ENCODE data around the gene LRRC8E. TPM values are rescaled to one million over a fixed set of nuclear protein-coding genes. Genes with fewer than 3 reads are reported as not detected.

LRRC8E gene
- total RNA-seq, 1 experiment from 2014 or later: 30.8 TPM

GRCh38 chr19:7920519-7921301, 32.4 kb downstream of the LRRC8E start:
- peak; percentile 90 for DNase-seq (ENCODE audit: low spot score)

GRCh38 chr19:7921302-7921966, 33.1 kb downstream of the LRRC8E start:
- DNase-seq (ENCODE audit: low spot score): no peak

DNA sequence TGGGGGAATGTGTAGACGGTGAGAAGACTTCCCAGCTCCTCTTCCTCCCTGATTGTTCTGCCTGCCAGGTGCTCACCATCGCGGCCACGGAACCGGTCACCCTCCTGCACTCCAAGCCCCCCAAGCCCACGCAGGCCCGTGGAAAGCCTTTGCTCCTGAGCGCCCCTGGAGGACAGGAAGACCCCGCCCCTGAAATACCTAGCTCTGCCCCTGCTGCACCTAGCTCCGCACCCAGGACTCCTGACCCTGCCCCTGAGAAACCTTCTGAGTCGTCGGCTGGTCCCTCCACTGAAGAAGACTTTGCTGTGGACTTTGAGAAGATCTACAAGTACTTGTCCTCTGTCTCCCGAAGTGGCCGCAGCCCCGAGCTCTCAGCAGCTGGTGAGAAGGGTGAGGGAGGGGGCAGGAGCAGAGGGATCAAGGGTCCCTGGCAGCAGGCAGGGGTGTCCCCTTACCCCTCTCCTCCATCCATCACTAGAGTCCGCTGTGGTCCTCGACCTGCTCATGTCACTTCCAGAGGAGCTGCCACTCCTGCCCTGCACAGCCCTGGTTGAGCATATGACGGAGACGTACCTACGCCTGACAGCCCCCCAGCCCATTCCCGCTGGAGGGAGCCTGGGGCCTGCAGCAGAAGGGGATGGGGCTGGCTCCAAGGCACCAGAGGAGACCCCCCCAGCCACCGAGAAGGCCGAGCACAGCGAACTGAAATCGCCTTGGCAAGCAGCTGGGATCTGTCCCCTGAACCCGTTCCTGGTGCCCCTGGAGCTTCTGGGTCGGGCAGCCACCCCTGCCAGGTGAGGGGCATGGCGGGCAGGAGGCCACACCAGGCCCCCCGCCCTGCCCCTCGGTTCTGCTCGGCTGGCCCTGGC, 33.9 kb downstream of the LRRC8E start:
- DNase-seq (ENCODE audit: low spot score): no peak

DNA sequence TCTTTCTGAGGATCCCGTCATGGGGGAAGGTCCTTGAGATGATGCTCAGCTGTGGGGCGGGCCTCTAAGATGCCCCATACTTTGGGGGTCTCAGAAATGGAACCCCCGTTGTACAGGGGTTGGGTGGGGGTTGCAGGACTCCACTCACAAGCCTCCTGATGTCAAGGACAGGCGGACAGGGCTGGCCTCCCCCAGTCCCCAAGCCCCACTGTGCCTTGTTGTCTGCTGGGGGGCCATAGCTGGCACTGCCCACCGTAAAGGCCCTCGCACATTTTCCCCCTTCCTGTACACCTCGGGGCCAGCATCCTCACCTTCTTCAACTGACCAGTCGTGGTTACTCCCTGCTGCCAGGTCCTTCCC, 34.5 kb downstream of the LRRC8E start:
- DNase-seq (ENCODE audit: low spot score): no peak

DNA sequence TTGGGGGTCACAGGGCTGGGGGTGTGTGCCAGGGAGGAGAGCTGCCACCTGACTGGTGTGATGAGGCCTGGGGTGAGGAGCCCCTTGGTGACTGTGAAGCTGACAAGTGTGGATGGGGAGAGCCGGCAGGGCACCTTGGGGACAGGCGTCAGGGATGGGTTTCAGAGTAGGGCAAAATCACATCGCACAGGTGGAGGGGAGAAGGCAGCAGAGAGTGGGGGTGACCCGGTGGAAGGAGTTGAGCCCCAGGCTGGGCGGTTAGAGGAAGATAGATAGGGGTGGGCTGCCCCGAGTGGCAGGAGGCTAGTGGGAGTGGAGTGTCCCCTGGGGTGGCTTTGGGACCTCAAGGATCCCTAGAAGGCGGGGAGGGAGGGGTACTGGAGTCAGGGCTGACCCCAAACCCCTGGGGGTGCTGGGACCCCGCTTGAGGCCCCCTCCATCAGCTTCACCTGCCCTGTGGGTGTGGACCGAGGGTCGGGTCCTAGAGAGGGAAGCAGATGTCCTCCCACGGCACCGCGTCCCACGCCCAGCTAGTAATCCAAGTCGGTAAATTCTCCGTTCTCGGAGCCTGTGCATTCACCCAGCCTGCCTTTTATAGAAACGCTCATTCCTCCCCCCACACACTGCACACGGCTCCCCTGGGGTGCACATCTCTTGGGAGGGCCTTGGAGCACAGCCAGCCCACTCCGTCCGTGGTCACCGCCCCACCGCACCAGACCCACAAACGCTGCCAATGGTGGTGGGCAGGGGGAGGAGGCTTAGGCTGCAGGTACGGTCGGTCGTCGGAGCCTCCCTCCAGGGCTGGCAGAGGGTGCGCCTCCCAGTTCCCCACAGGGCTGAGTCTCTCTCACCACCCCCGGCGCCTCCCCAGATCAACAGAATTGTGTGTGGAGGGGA, 35.2 kb downstream of the LRRC8E start:
- DNase-seq (ENCODE audit: low spot score): no peak

DNA sequence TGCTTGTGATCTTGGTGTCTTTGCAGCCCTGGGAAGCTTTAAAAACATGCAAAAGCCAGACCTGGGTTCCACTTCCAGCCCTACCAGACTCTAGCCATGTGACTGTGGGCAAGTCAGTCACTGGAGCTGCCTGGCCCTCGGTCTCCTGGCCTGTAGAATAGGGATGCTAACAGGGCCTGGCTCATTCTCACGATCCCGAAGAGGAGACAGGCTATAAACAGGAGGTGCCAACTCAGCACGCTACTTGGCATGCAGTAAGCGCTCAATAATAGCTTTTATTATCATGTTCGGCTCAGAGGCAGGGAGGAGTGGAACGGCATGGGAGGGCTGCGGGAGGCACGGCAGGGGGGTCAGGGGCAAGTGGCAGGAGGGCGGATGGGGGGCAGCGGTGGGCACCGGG, 35.9 kb downstream of the LRRC8E start:
- no peak for DNase-seq (ENCODE audit: low spot score)

GRCh38 chr19:7924651-7925170, 36.4 kb downstream of the LRRC8E start:
- no peak for DNase-seq (ENCODE audit: low spot score)

- peak; percentile 76 for DNase-seq (ENCODE audit: low spot score)
Measured at GRCh38 chr19:7925171-7925851, 37.0 kb downstream of the LRRC8E start.

GRCh38 chr19:7926021-7926726, 37.9 kb downstream of the LRRC8E start, which contains the start of gene CTXN1:
CTXN1 (minus strand) TSS chr19:7926135; CDS start chr19:7925538, 597 bp downstream.
- no peak for DNase-seq (ENCODE audit: low spot score)

DNA sequence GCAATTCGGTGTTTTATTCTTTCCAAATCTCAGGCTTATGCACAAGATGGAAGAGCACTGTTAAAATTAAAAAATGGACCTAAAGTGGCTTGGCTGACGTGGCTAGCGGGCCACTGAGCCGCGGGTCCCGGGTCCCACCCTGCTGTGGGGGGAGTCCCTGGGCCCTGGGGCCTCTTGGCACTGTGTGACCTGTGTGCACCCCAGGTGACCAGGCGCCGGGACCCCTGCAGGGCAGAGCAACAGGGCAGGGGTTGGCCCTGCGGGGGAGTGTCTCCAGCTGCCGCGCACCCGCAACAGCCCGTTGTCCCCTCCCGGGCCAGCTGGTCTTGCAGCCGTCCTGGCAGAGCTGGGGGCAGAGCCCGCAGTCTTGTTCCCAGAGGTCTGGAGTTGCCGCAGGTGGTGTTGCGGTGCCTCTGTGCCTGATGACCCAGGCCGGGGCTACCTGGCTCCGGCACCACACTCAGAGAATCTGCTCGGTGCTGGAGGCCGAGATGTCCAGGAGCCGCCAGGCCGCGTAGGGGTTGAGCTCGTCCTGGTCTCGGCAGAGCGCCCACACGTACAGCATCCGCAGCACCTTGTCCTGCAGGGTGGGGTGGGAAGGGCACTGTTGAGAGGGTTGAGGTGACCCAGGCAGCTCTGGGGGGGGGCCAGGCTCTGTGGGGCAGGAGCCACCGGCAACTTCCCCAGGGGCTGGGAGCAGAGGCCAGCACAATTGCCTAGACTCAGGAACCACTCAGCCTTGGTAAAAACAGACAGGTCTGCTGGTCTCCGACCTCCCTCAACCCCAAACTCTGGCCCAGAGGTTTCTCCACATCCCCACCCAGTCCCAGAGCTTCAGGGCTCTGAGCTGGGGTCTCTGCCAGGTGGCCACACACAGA, 38.7 kb downstream of the LRRC8E start:
- DNase-seq (ENCODE audit: low spot score): no peak

GRCh38 chr19:7927605-7928333, 39.5 kb downstream of the LRRC8E start:
- no peak for DNase-seq (ENCODE audit: low spot score)

DNA sequence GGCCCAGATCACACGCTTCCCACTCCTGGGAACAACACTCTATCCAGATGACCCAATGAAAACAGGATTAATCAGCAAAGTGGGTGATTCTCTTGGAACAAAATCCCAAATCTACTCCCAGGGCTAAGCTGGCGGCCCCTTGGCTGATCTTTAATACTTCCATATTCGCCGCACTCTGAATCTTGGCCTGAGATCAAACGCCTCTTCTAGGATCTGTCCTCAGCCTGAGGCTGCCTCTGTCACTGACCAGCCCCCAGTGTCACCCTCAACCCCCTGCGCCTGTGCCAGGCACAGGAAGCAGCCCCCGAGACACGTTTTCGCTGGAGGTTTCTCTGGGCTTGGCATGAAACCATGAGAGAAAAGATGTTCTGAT, 40.0 kb downstream of the LRRC8E start:
- no peak for DNase-seq (ENCODE audit: low spot score)

- peak; percentile 79 for DNase-seq (ENCODE audit: low spot score)
Measured at GRCh38 chr19:7928741-7929701, 40.7 kb downstream of the LRRC8E start.

DNA sequence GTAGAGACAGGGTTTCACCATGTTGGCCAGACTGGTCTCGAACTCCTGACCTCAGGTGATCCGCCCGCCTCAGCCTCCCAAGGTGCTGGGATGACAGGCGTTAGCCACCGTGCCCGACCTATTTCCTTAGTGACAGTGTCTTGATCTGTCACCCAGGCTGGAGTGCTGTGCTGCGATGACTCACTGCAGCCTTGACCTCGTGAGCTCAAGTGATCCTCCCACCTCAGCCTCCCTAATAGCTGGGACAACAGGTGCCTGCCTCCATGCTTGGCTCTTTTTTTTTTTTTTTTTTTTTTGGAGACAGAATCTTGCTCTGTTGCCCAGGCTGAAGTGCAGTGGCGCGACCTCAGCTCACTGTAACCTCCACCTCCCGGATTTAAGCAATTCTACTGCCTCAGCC, 41.7 kb downstream of the LRRC8E start:
- DNase-seq (ENCODE audit: low spot score): peak; percentile 64

GRCh38 chr19:7930765-7931164, 42.5 kb downstream of the LRRC8E start:
- no peak for DNase-seq (ENCODE audit: low spot score)

DNA sequence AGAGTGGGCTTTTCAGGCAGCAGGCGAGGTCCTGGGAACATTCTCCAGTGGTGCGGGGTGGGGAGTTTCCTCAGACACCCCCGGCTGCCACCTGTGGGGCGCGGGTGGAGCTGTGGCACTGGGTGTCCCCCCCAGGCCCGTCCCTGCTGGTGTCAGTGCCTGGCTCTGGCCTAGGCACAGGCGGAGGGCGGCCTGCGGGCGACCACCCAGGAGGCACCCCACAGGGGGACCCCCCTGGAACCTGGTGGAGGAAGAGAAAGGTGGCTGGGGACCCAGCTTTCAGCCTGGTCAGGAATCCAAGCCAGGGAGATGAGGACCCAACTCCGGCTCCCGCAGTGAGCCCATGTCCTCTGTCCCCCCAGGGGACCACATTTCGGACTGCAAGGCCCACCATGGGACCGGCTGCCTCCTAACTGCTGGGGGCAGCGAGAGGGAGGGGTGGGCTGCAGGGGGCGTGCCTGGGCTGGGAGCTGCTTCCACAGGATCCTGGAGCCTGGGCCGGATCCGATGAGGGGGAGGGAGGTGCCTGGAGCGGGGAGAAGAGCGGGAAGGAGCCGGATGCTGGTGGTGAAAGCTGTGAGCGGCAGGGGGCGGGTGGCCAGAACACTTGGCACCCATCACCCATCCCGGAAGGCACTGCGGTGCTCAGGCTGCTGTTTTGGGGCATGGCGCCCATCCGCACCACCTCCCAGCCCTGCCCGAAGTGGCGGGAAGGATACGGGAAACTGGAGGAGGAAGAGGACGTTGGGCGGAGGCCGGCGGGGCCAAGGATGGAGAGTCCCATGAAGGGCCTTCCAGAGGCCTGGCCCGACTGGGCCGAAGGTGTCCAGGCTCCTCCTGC, 43.1 kb downstream of the LRRC8E start:
- no peak for DNase-seq (ENCODE audit: low spot score)
